HG03175 (cell line): ENCODE data around the gene STON2.
"Not testable (repeated sequence)": the region's sequence is repeated elsewhere in the genome, so short reads cannot be mapped to it uniquely, and the experiment has no call there.

ENCODE experiments used
- ATAC-seq: cut with Tn5 transposase; IDR thresholded peaks from one replicate; pipeline ENCODE4 v1.9.1; 2021; ENCODE audit warnings: mild to moderate bottlenecking, moderate library complexity; ENCODE audit not compliant: unreplicated experiment

STON2 gene

GRCh38 chr14:81400202-81400678 lies at the start of gene STON2:
TSS of gene STON2 (minus strand) at chr14:81400324. CDS start at chr14:81398382, 1,942 bp downstream.
- no peak for ATAC-seq

GRCh38 chr14:81449576-81449975 lies 49.5 kb upstream of the STON2 start:
- ATAC-seq = no peak

GRCh38 chr14:81449114-81449513 lies 49.0 kb upstream of the STON2 start:
- no peak for ATAC-seq

GRCh38 chr14:81447021-81447764 lies 47.1 kb upstream of the STON2 start:
- no peak for ATAC-seq

GRCh38 chr14:81446279-81447007 lies 46.3 kb upstream of the STON2 start:
- ATAC-seq = no peak

- no peak for ATAC-seq
Measured at GRCh38 chr14:81441626-81442134, 41.6 kb upstream of the STON2 start.

- ATAC-seq = no peak
Measured at GRCh38 chr14:81440041-81440440, 39.9 kb upstream of the STON2 start.

GRCh38 chr14:81437244-81437643 lies 37.1 kb upstream of the STON2 start:
- no peak for ATAC-seq

GRCh38 chr14:81436296-81437138 lies 36.4 kb upstream of the STON2 start:
- ATAC-seq = peak; percentile 71

GRCh38 chr14:81435391-81436295 lies 35.5 kb upstream of the STON2 start:
- ATAC-seq = peak; percentile 35

- ATAC-seq = no peak
Measured at GRCh38 chr14:81435048-81435390, 34.9 kb upstream of the STON2 start.

GRCh38 chr14:81434230-81434629 lies 34.1 kb upstream of the STON2 start:
- no peak for ATAC-seq

GRCh38 chr14:81433378-81433777 lies 33.3 kb upstream of the STON2 start:
- ATAC-seq = no peak

GRCh38 chr14:81432219-81432661 lies 32.1 kb upstream of the STON2 start:
- no peak for ATAC-seq

GRCh38 chr14:81430235-81430634 lies 30.1 kb upstream of the STON2 start:
- no peak for ATAC-seq

- not testable (repeated sequence) for ATAC-seq
Measured at GRCh38 chr14:81429749-81430148, 29.6 kb upstream of the STON2 start.

GRCh38 chr14:81429028-81429427 lies 28.9 kb upstream of the STON2 start:
- ATAC-seq = no peak

GRCh38 chr14:81427348-81428058 lies 27.4 kb upstream of the STON2 start:
- no peak for ATAC-seq

- ATAC-seq = no peak
Measured at GRCh38 chr14:81423504-81423903, 23.4 kb upstream of the STON2 start.
